ENCODE data around the gene GOLGA2.

DNA sequence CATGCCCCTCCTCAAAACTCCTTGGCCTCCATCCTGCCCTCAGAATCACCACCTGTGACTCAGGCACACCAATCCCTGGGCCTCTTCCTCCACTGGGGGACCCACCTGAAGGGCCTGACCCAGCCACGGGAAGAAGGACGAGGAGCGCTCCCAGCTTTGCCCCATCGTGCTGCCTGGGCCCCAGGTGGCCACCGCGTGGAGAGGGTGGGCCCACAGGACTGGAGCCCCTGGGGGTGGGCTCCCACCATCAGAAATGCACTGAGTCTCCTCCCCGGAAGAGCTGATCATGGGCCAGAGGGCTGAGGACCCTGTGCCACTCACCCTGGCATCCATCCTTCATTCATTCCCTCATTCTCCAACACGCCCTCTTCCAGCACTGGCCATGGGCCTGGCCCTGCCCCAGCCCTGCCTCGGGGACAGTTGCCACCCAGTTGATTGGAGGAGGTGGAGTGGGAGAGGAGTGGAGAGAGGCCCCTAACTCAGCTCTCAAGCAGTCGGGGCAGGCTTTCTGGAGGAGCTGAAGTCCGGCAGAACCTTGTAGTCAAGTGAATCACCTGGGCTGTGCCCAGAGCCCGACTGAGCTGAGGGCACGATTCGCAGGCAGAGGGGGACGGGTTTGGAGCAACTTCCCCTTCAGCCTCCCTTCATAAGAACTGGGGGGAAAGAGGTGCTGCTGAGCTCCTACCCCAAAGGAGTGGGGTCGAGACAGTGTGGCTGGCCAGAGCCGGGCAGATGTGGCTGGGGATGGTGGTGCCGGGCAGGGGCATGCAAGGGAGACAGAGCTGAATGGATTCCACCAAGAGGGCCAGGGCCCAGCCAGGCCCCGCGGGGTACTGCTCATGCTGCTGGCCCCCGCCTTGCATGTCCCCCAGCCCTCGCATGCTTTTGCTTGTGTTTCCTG, 43.0 kb downstream of the GOLGA2 start:
- TF ChIP-seq, protein P1, sequence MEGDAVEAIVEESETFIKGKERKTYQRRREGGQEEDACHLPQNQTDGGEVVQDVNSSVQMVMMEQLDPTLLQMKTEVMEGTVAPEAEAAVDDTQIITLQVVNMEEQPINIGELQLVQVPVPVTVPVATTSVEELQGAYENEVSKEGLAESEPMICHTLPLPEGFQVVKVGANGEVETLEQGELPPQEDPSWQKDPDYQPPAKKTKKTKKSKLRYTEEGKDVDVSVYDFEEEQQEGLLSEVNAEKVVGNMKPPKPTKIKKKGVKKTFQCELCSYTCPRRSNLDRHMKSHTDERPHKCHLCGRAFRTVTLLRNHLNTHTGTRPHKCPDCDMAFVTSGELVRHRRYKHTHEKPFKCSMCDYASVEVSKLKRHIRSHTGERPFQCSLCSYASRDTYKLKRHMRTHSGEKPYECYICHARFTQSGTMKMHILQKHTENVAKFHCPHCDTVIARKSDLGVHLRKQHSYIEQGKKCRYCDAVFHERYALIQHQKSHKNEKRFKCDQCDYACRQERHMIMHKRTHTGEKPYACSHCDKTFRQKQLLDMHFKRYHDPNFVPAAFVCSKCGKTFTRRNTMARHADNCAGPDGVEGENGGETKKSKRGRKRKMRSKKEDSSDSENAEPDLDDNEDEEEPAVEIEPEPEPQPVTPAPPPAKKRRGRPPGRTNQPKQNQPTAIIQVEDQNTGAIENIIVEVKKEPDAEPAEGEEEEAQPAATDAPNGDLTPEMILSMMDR (conservative IDR thresholded peaks at IDR 0.05; ENCODE audit: low read depth, low read length) = no peak
- TF ChIP-seq EZH2 (IDR thresholded peaks at IDR 0.05; ENCODE audit: borderline replicate concordance, low read depth, low read length, poor library complexity, severe bottlenecking) = no peak

Data from A673 (cell line).